BLaER1 treated with 17β-estradiol and CSF1 and Interleukin-3, amounts not matched to agents 10 nM and 100 nM (cell line): Measurements from ENCODE around the gene BSND.

ENCODE experiments used
- H3K27ac ChIP-seq, 11 experiments: shearing (Covaris generic); formaldehyde crosslinking; 2 replicates each; pipeline ENCODE4 v1.8.1; 2022
- H3K27me3 ChIP-seq, 11 experiments: shearing (Covaris generic); formaldehyde crosslinking; 2 replicates each; pipeline ENCODE4 v1.8.1; 2022
- H3K36me3 ChIP-seq, 11 experiments: shearing (Covaris generic); formaldehyde crosslinking; 2 replicates each; pipeline ENCODE4 v1.8.1; 2022
- H3K4me1 ChIP-seq, 10 experiments: shearing (Covaris generic); formaldehyde crosslinking; 2 replicates each; pipeline ENCODE4 v1.8.1; 2022
- H3K4me2 ChIP-seq, 11 experiments: shearing (Covaris generic); formaldehyde crosslinking; 2 replicates each; pipeline ENCODE4 v1.8.1; 2022
- H3K4me3 ChIP-seq, 10 experiments: shearing (Covaris generic); formaldehyde crosslinking; 2 replicates each; pipeline ENCODE4 v1.8.1; 2022
- H3K9ac ChIP-seq, 11 experiments: shearing (Covaris generic); formaldehyde crosslinking; 2 replicates each; pipeline ENCODE4 v1.8.1; 2022
- H3K9me3 ChIP-seq, 11 experiments: shearing (Covaris generic); formaldehyde crosslinking; replicated peaks in 1 of 11; 2 replicates each; pipeline ENCODE4 v1.8.1; 2022
- H4K20me1 ChIP-seq, 11 experiments: shearing (Covaris generic); formaldehyde crosslinking; 2 replicates each; pipeline ENCODE4 v1.8.1; 2022
- Cebpa-rat ChIP-seq, 11 experiments: shearing (Covaris generic); IDR thresholded peaks; 2 replicates each; pipeline ENCODE4 v1.8.1; 2022

Gene BSND

DNA sequence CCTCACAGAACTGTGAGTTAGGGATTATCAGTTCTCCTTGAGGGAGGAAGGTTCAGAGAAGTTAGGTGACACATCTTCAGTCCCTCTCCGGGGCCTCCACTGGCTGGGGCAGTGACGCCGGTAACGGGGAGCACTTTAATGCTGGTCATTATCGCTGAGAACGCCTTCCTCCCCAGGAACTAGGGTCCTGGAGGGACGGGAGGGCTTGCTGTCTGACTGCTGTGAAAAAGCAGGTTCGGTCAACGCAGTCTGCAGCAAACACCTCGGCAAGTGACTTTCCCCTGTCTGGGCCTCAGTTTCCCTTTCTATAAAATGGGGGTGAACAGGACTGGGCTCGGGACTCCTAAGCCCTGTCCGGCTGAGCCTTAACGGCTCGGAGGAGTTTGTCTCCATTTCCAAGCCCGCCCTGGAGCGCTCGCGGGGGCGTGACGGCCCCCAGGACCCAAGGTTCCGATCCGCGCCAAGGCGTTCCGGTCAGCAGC is 18.6 kb upstream of the BSND start:
- Histone ChIP-seq H3K9ac (no peak overlapping the region), H3K4me3 (no peak overlapping the region), H3K9me3 (no peaks in the 10 kb centered on the region), H3K4me2 (no peak overlapping the region), H3K27me3 (peaks cover 7 to 25% (median 20%) of the 10 kb centered on the region in 11 experiments; a peak in 20 of 22 replicates), H3K36me3 (no peaks in the 10 kb centered on the region), H3K27ac (no peak overlapping the region), H3K4me1 (no peaks in the 10 kb centered on the region), H4K20me1 (no peaks in the 10 kb centered on the region; a peak in 1 of 22 replicates)
- TF ChIP-seq Cebpa-rat (IDR thresholded peaks at IDR 0.05): no peak

DNA sequence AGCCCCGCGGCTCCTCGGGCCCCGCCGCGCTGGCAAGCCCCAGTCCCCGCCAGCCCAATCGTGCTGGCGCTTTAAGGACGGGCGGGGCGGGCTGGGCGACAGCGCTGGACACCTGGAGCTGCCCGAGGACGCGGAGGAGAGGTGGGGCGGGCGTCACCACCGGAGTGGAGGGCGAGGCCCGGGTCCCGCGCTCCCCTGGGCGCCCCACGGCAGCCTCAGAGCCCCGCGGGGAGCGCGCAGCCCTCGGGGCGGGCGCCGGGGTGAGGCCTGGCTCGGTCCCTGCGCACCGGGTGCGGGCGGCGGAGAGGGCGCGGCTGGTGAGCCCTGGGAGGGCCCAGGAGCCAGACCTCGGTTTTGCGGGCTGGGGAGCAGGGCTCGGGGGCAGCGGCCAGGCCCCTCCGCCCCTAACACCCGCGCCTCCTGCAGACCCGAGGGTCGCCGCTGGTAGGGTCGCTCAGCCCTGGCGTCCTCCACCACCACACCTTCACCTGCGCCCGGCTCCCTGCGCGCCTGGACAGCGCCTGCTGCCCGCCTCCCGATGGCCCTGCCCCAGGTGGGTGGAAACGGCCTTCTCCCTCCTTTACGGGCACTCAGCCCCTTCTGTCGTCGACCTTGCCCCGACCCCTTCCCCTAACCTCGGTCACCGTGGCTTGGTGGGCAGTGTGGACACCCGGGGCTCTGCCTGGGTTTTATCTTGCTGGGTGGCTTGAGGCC is 18.0 kb upstream of the BSND start, which contains the start of gene TMEM61:
TSS of gene TMEM61 (plus strand) at position 101 of the 714 bp plus-strand sequence. CDS start at position 539, 438 bp downstream.
- Histone ChIP-seq H3K4me3 (no peak within 1 kb of the TSS), H3K27me3 (peaks cover 7 to 25% (median 20%) of the 10 kb centered on the region in 11 experiments; a peak in 20 of 22 replicates), H4K20me1 (no peaks in the 10 kb centered on the region; a peak in 1 of 22 replicates), H3K9ac (no peak within 1 kb of the TSS), H3K27ac (no peak within 1 kb of the TSS), H3K4me1 (no peaks in the 10 kb centered on the region), H3K4me2 (no peak within 1 kb of the TSS), H3K9me3 (no peaks in the 10 kb centered on the region), H3K36me3 (no peaks in the 10 kb centered on the region)
- TF ChIP-seq Cebpa-rat (IDR thresholded peaks at IDR 0.05): no peak

DNA sequence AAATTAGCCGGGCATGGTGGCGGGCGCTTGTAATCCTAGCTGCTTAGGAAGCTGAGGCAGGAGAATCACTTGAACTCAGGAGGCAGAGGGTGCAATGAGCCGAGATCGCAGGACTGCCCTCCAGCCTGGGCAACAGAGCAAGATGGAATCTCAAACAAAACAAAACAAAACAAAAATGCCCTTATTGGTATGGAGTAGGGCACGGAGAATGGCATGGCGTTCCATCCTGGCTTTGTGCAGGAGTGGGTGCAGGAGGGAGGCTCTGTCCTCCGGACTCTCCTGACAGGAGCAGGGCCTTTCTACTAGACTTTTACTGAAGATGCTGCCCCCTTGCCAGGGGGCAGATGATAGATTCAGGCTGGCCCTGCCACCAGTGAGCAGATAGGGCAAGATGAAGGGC is 17.3 kb upstream of the BSND start:
- H3K9me3 ChIP-seq: no peaks in the 10 kb centered on the region
- no peaks in the 10 kb centered on the region for H3K36me3 ChIP-seq
- H3K4me3 ChIP-seq: no peak overlapping the region
- no peak overlapping the region for H3K9ac ChIP-seq
- H3K27me3 ChIP-seq: peaks cover 7 to 25% (median 20%) of the 10 kb centered on the region in 11 experiments; a peak in 20 of 22 replicates
- no peak overlapping the region for H3K27ac ChIP-seq
- TF ChIP-seq Cebpa-rat (IDR thresholded peaks at IDR 0.05): no peak
- no peak overlapping the region for H3K4me2 ChIP-seq
- H3K4me1 ChIP-seq: no peaks in the 10 kb centered on the region
- H4K20me1 ChIP-seq: no peaks in the 10 kb centered on the region; a peak in 1 of 22 replicates

DNA sequence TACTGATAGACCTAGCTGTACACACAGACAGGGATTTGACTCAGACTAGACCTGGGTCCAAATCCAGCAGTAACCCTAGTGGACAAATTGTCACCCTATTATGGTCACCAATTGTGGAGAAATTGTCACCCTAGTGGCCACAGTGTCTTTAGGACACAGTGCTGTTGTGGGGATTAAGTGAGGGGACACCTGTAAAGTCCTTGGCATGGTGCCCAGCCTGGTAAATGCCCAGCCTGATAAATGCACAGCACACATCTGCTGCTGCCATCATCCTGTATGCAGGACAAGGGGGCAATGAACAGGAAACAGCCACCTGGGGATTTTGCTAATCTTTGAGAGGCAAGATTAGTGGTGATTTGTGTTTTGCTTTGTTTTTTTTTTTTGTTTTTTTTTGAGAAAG is 16.0 kb upstream of the BSND start:
- Histone ChIP-seq H3K27ac (no peak overlapping the region), H3K36me3 (no peaks in the 10 kb centered on the region), H3K9me3 (no peaks in the 10 kb centered on the region), H3K27me3 (peaks cover 7 to 25% (median 20%) of the 10 kb centered on the region in 11 experiments; a peak in 20 of 22 replicates), H3K4me2 (no peak overlapping the region), H3K9ac (no peak overlapping the region), H3K4me3 (no peak overlapping the region), H4K20me1 (no peaks in the 10 kb centered on the region; a peak in 1 of 22 replicates), H3K4me1 (no peaks in the 10 kb centered on the region)
- no peak for TF ChIP-seq Cebpa-rat (IDR thresholded peaks at IDR 0.05)

DNA sequence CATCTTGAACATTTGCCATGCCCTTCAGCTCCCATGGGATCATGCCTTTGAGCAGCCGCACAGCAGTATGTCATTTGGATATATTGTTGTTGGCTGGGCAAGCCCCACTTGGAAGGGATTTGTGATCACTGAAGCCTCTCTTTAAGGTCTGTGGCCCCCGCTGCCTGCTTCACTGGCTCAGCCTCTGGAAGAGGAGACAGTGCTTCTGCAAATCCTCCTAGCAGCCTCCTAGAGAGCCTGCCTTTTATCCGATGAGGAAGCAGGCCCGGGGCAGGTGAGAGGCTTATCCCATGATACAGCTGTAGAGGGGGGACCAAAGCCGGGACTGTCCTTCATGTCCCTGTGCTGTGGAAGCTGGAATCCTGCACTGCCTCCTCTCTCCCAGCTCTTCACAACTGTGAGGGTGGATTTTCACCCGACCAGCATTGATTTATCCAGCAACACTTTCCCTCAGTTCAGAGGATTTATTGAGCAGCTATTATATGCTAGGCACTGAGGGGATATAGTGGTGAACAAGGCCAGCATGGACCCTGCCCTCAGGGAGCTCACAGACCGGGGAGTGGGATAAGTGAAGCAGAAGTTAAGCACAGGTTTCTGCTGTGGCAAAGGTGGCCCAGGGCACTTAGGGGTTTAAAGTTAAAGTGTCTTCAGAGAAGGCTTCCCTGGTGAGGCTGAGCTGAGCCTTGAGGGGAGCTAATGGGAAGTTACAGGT is 14.4 kb upstream of the BSND start:
- H3K27me3 ChIP-seq: peaks cover 7 to 25% (median 20%) of the 10 kb centered on the region in 11 experiments; a peak in 20 of 22 replicates
- H3K9me3 ChIP-seq: no peaks in the 10 kb centered on the region
- H3K4me3 ChIP-seq: no peak overlapping the region
- TF ChIP-seq Cebpa-rat (IDR thresholded peaks at IDR 0.05): no peak
- H4K20me1 ChIP-seq: no peaks in the 10 kb centered on the region; a peak in 1 of 22 replicates
- no peak overlapping the region for H3K27ac ChIP-seq
- no peak overlapping the region for H3K9ac ChIP-seq
- H3K4me1 ChIP-seq: no peaks in the 10 kb centered on the region
- no peak overlapping the region for H3K4me2 ChIP-seq
- no peaks in the 10 kb centered on the region for H3K36me3 ChIP-seq

DNA sequence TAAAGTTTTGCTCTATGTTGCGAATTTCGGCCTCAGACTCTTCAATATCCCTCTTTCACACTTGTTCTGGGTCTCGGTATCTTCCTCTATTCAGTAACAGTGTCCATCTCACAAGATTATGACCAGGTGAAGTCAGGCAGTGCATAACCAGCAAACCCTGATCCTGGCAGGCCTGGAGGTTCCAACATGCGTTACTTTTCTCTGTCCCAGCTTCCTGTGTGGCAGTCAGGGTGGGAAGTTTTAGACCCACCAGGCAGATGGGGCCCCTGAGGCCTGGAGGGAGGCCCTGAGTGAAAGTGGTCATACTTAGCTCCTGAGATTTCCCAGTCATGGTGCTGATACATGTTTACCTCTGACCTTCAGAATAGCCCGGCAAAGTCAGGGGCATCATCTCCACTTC is 13.2 kb upstream of the BSND start:
- H3K36me3 ChIP-seq: no peaks in the 10 kb centered on the region
- no peaks in the 10 kb centered on the region; a peak in 1 of 22 replicates for H4K20me1 ChIP-seq
- H3K4me2 ChIP-seq: no peak overlapping the region
- peaks cover 6 to 16% (median 12%) of the 10 kb centered on the region in 11 experiments; a peak in 20 of 22 replicates for H3K27me3 ChIP-seq
- no peak overlapping the region for H3K27ac ChIP-seq
- no peaks in the 10 kb centered on the region for H3K4me1 ChIP-seq
- H3K4me3 ChIP-seq: no peak overlapping the region
- H3K9ac ChIP-seq: no peak overlapping the region
- no peak for TF ChIP-seq Cebpa-rat (IDR thresholded peaks at IDR 0.05)
- H3K9me3 ChIP-seq: no peaks in the 10 kb centered on the region

DNA sequence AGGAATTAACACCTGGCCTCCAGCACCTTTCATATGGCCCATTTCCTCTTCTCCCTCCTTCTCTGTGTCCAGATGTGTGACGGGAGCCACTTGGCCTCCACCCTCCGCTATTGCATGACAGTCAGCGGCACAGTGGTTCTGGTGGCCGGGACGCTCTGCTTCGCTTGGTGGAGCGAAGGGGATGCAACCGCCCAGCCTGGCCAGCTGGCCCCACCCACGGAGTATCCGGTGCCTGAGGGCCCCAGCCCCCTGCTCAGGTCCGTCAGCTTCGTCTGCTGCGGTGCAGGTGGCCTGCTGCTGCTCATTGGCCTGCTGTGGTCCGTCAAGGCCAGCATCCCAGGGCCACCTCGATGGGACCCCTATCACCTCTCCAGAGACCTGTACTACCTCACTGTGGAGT is 12.7 kb upstream of the BSND start:
- no peak overlapping the region for H3K4me3 ChIP-seq
- no peaks in the 10 kb centered on the region for H3K4me1 ChIP-seq
- no peaks in the 10 kb centered on the region for H3K9me3 ChIP-seq
- no peak overlapping the region for H3K9ac ChIP-seq
- no peak overlapping the region for H3K4me2 ChIP-seq
- H3K27ac ChIP-seq: no peak overlapping the region
- no peak for TF ChIP-seq Cebpa-rat (IDR thresholded peaks at IDR 0.05)
- H3K27me3 ChIP-seq: peaks cover 1 to 11% (median 8%) of the 10 kb centered on the region in 11 experiments; a peak in 18 of 22 replicates
- no peaks in the 10 kb centered on the region for H3K36me3 ChIP-seq
- H4K20me1 ChIP-seq: no peaks in the 10 kb centered on the region

DNA sequence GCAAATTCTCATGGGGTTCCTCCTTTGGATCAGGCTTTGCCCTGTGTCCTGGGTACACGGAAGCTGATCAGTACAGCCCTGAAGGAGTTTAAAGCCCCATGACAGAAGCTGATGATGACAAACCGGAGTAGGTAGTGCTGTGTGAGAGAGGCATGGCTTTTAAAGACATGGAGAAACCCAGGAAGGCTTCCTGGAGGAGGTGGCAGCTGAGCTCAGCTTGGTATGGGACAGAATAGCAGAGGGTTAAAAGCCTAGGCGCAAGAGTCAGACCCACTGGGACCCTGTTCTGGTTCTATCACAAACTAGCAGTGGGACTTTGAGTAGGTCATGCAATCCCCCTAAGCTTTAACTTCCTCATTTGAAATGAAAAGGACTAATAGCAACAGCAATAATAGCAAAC is 12.2 kb upstream of the BSND start:
- no peaks in the 10 kb centered on the region for H3K4me1 ChIP-seq
- no peak for TF ChIP-seq Cebpa-rat (IDR thresholded peaks at IDR 0.05)
- no peak overlapping the region for H3K4me3 ChIP-seq
- H3K36me3 ChIP-seq: no peaks in the 10 kb centered on the region
- H3K27ac ChIP-seq: no peak overlapping the region
- H3K9ac ChIP-seq: no peak overlapping the region
- no peaks in the 10 kb centered on the region for H4K20me1 ChIP-seq
- no peak overlapping the region for H3K4me2 ChIP-seq
- H3K27me3 ChIP-seq: peaks cover 0 to 6% (median 3%) of the 10 kb centered on the region in 11 experiments; a peak in 12 of 22 replicates
- no peaks in the 10 kb centered on the region for H3K9me3 ChIP-seq

DNA sequence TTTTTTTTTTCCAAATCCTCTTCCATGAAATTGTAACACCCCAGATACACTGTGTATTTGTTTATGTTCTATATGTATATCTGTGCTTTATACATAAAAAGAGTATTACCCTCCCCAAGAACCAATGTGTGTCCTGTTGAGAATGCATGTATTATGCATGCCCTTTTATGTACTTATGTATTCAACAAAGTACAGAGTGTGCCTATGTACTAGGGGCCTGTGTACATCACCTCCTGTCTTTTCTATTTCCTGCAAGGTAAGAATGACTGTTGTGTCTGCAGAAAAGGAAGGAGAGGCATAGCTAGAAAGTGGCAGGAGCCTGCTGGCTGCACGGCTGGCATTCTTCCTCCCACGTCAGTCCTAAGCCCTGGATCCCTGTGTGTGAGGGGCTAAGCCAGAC is 11.3 kb upstream of the BSND start:
- Histone ChIP-seq H3K9ac (no peak overlapping the region), H3K4me1 (no peaks in the 10 kb centered on the region), H3K27ac (no peak overlapping the region), H3K36me3 (no peaks in the 10 kb centered on the region), H4K20me1 (no peaks in the 10 kb centered on the region), H3K4me3 (no peak overlapping the region), H3K4me2 (no peak overlapping the region), H3K27me3 (no peaks in the 10 kb centered on the region; a peak in 2 of 22 replicates), H3K9me3 (no peaks in the 10 kb centered on the region)
- TF ChIP-seq Cebpa-rat (IDR thresholded peaks at IDR 0.05): no peak
